WTC11 (cell line): ENCODE data around the gene PPEF2.

ENCODE experiments used
- GABPB1 ChIP-seq: sonication (generic); formaldehyde crosslinking; IDR thresholded peaks from 2 replicates; pipeline ENCODE4 v1.8.1; 2023; ENCODE audit warnings: mild to moderate bottlenecking, missing genetic modification reagents
- TEAD4 ChIP-seq: sonication (generic); formaldehyde crosslinking; IDR thresholded peaks from 2 replicates; pipeline ENCODE4 v1.8.0; 2022; ENCODE audit warnings: mild to moderate bottlenecking, missing genetic modification reagents
- ZNF512 ChIP-seq: sonication (generic); formaldehyde crosslinking; IDR thresholded peaks from 2 replicates; pipeline ENCODE4 v1.8.1; 2022; ENCODE audit warnings: missing genetic modification reagents, borderline replicate concordance
- TF ChIP-seq, protein P1 (sequence below): sonication (generic); formaldehyde crosslinking; IDR thresholded peaks from 2 replicates; pipeline ENCODE4 v1.8.1; 2023; ENCODE audit warnings: mild to moderate bottlenecking, missing genetic modification reagents
- TF ChIP-seq, protein P2 (sequence below): fragments of 200-600 bp; IDR thresholded peaks from 2 replicates; pipeline ENCODE4 v1.8.0; 2022; ENCODE audit warnings: antibody characterized with exemption

DNA sequence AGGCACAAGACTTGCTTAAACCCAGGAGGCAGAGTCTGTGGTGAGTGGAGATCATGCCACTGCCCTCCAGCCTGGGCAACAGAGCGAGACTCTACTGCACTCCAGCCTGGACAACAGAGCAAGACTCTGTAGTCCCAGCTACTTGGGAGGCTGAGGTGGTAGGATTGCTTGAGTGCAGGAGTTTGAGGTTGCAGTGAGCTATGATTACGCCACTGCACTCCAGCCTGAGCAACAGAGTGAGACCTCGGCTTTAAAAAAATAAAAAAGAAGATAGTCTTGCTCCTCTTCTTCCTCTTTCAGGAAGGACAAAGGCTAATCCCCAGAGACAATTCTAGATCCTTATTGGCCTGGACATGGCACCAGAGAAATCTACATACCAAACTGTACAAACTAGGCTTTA is 5.7 kb upstream of the PPEF2 start:
- TF ChIP-seq ZNF512 (CRISPR knock-in tag) (no peak), TEAD4 (CRISPR knock-in tag) (no peak), GABPB1 (no peak)
- TF ChIP-seq, protein P1, sequence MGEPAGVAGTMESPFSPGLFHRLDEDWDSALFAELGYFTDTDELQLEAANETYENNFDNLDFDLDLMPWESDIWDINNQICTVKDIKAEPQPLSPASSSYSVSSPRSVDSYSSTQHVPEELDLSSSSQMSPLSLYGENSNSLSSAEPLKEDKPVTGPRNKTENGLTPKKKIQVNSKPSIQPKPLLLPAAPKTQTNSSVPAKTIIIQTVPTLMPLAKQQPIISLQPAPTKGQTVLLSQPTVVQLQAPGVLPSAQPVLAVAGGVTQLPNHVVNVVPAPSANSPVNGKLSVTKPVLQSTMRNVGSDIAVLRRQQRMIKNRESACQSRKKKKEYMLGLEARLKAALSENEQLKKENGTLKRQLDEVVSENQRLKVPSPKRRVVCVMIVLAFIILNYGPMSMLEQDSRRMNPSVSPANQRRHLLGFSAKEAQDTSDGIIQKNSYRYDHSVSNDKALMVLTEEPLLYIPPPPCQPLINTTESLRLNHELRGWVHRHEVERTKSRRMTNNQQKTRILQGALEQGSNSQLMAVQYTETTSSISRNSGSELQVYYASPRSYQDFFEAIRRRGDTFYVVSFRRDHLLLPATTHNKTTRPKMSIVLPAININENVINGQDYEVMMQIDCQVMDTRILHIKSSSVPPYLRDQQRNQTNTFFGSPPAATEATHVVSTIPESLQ (CRISPR knock-in tag): no peak
- TF ChIP-seq, protein P2, sequence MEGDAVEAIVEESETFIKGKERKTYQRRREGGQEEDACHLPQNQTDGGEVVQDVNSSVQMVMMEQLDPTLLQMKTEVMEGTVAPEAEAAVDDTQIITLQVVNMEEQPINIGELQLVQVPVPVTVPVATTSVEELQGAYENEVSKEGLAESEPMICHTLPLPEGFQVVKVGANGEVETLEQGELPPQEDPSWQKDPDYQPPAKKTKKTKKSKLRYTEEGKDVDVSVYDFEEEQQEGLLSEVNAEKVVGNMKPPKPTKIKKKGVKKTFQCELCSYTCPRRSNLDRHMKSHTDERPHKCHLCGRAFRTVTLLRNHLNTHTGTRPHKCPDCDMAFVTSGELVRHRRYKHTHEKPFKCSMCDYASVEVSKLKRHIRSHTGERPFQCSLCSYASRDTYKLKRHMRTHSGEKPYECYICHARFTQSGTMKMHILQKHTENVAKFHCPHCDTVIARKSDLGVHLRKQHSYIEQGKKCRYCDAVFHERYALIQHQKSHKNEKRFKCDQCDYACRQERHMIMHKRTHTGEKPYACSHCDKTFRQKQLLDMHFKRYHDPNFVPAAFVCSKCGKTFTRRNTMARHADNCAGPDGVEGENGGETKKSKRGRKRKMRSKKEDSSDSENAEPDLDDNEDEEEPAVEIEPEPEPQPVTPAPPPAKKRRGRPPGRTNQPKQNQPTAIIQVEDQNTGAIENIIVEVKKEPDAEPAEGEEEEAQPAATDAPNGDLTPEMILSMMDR: no peak
